Transverse colon (tissue), 4 donors: ENCODE results near the gene GDF11. TPM values are rescaled to one million over a fixed set of nuclear protein-coding genes. Genes with fewer than 3 reads are reported as not detected.

Source experiments
- DNase-seq: peaks from one replicate; pipeline ENCODE4 v3.0.0-alpha.2; 2019
- H3K27ac ChIP-seq, 4 donors: fragments of 200-600 bp; sonication (generic); 2 replicates each; pipeline ENCODE4 v1.5.1; 2016 to 2018; ENCODE audit warnings: inconsistent platforms in 4 of 4
- H3K27me3 ChIP-seq: fragments of 200-600 bp; sonication (generic); 2 replicates; pipeline ENCODE4 v1.5.1; 2017; ENCODE audit warnings: inconsistent platforms
- H3K36me3 ChIP-seq, 4 donors: fragments of 200-600 bp; sonication (generic); 2 replicates each; pipeline ENCODE4 v1.5.1; 2017 to 2019; ENCODE audit warnings: inconsistent platforms in 4 of 4
- H3K4me1 ChIP-seq, 4 donors: fragments of 200-600 bp; sonication (generic); 2 replicates each; pipeline ENCODE4 v1.5.1; 2017 to 2020; ENCODE audit warnings: inconsistent platforms in 4 of 4
- H3K4me3 ChIP-seq, 4 donors: fragments of 200-600 bp; sonication (generic); 1 replicate in 1 of 4; 2 replicates in 3 of 4; pipeline versions ENCODE4 v1.5.1 to v1.6.1; 2017 to 2019; ENCODE audit warnings: inconsistent platforms in 4 of 4
- H3K9me3 ChIP-seq, 2 donors: fragments of 200-600 bp; sonication (generic); 2 replicates each; pipeline ENCODE4 v1.5.1; 2017 to 2019; ENCODE audit warnings: inconsistent platforms in 2 of 2
- CTCF ChIP-seq, 5 experiments: fragments of 200-600 bp in 3 of 5; fragments of 450-650 bp in 2 of 5; sonication (generic) in 3 of 5; IDR thresholded peaks; 1 replicate in 2 of 5; 2 replicates in 3 of 5; pipeline ENCODE4 v1.5.1; 2016 to 2017; ENCODE audit warnings: antibody characterized with exemption in 5 of 5, inconsistent platforms in 3 of 5, mild to moderate bottlenecking in 2 of 5, moderate library complexity in 1 of 5
- EP300 ChIP-seq: sonication (generic); formaldehyde crosslinking; IDR thresholded peaks from one replicate; pipeline ENCODE4 v1.6.1; 2017; ENCODE audit warnings: antibody characterized with exemption, low read depth
- POLR2A ChIP-seq: fragments of 450-650 bp; IDR thresholded peaks from one replicate; pipeline ENCODE4 v1.6.1; 2016; ENCODE audit warnings: antibody characterized with exemption, mild to moderate bottlenecking, moderate library complexity
- POLR2AphosphoS5 ChIP-seq, 3 donors: sonication (generic); formaldehyde crosslinking; IDR thresholded peaks; one replicate each; pipeline ENCODE4 v1.6.1; 2016; ENCODE audit warnings: antibody characterized with exemption in 3 of 3
- WGBS, 2 donors: methylation state at CpG; one replicate each; pipeline ENCODE4 v1.1.5; 2018; ENCODE audit warnings: low coverage in 1 of 2; 5-methylcytosine and 5-hydroxymethylcytosine counted together
- in situ Hi-C, 4 donors: fragments of 200-750 bp; cut with MboI; loops; one replicate each; pipeline versions ENCODE4 v1.15.0 to v1.15.1; 2017; ENCODE audit warnings: low sequenced_read_pairs in 3 of 4, low pct_ligation_motif_present in 1 of 4, low pct_unique_long_range_greater_than_20kb in 1 of 4
- intact Hi-C: fragments of 100-400 bp; cut with DNase I; formaldehyde crosslinking; loops from one replicate; pipeline ENCODE4 v1.15.1; 2023; ENCODE audit warnings: low total_unique reads
- total RNA-seq, 4 donors: library from RNA; depleted of rRNA; stranded (reverse); fragments of >200 nt; gene quantifications; one replicate each; pipeline ENCODE4 v1.1.0, GENCODE V29; 2016

The GDF11 gene
- total RNA-seq, 4 donors from 2014 or later, result 0.37 to 1.7 (median 0.60) TPM

- no peaks in the 10 kb centered on the region for H3K36me3 ChIP-seq
- intact Hi-C loops, result no loop called here
Observed at GRCh38 chr12:55695349-55695748, 47.6 kb upstream of the GDF11 start.

GRCh38 chr12:55696141-55696540 lies 46.8 kb upstream of the GDF11 start:
- TF ChIP-seq POLR2A (no peak), POLR2AphosphoS5 (IDR thresholded peaks at IDR 0.05) (no peak), CTCF (IDR thresholded peaks at IDR 0.05) (no peak), EP300 (no peak)
- H3K27ac ChIP-seq, result no peak overlapping the region
- H3K36me3 ChIP-seq, result no peaks in the 10 kb centered on the region
- no peak for DNase-seq
- in situ Hi-C loops, result no loop called here
- no peaks in the 10 kb centered on the region for H3K4me1 ChIP-seq
- H3K27me3 ChIP-seq, result no peaks in the 10 kb centered on the region
- intact Hi-C loops, result no loop called here
- no peak overlapping the region for H3K4me3 ChIP-seq
- WGBS, 2 donors, result 84% methylated on average over 6 of the region's 6 CpGs; no CpG with 5 or more reads in 1 of the 2 donors
- H3K9me3 ChIP-seq, result no peaks in the 10 kb centered on the region

More at GRCh38 chr12:55695349-55695748, 47.6 kb upstream of the GDF11 start:
- Histone ChIP-seq H3K27me3 (no peaks in the 10 kb centered on the region), H3K4me3 (no peak overlapping the region), H3K4me1 (no peaks in the 10 kb centered on the region), H3K9me3 (no peaks in the 10 kb centered on the region), H3K27ac (no peak overlapping the region)
- TF ChIP-seq POLR2A (no peak), POLR2AphosphoS5 (IDR thresholded peaks at IDR 0.05) (no peak)
- in situ Hi-C loops, result no loop called here
- no peak for DNase-seq
- 82% methylated on average over 7 of the region's 7 CpGs; no CpG with 5 or more reads in 1 of the 2 donors for WGBS, 2 donors

- no peaks in the 10 kb centered on the region for H3K36me3 ChIP-seq
- no peak for DNase-seq
Observed at GRCh38 chr12:55696796-55697462, 46.0 kb upstream of the GDF11 start.

GRCh38 chr12:55697686-55698085 lies 45.2 kb upstream of the GDF11 start:
- H3K4me1 ChIP-seq, result peaks cover 0 to 5% (median 0%) of the 10 kb centered on the region in 4 donors
- no peaks in the 10 kb centered on the region for H3K9me3 ChIP-seq
- H3K27ac ChIP-seq, result no peak overlapping the region
- in situ Hi-C loops (no loop called here), intact Hi-C loops (no loop called here)
- no peak overlapping the region for H3K4me3 ChIP-seq
- no peak for TF ChIP-seq EP300
- no peak for TF ChIP-seq POLR2A
- no peak for TF ChIP-seq CTCF (IDR thresholded peaks at IDR 0.05)
- TF ChIP-seq POLR2AphosphoS5 (IDR thresholded peaks at IDR 0.05), result no peak
- WGBS, 2 donors, result 88% methylated on average over 7 of the region's 7 CpGs; no CpG with 5 or more reads in 1 of the 2 donors
- DNase-seq, result peak; percentile 5
- H3K36me3 ChIP-seq, result no peaks in the 10 kb centered on the region
- H3K27me3 ChIP-seq, result no peaks in the 10 kb centered on the region

More at GRCh38 chr12:55696796-55697462, 46.0 kb upstream of the GDF11 start:
- WGBS, 2 donors, result 85 to 90% methylated on average over 2 to 13 of the region's 19 CpGs
- Histone ChIP-seq H3K27me3 (no peaks in the 10 kb centered on the region), H3K4me3 (no peak overlapping the region), H3K27ac (no peak overlapping the region), H3K4me1 (no peaks in the 10 kb centered on the region), H3K9me3 (no peaks in the 10 kb centered on the region)
- TF ChIP-seq POLR2AphosphoS5 (IDR thresholded peaks at IDR 0.05), result no peak
- no peak for TF ChIP-seq CTCF (IDR thresholded peaks at IDR 0.05)
- TF ChIP-seq POLR2A, result no peak
- no peak for TF ChIP-seq EP300
- in situ Hi-C loops, result no loop called here
- intact Hi-C loops, result no loop called here
